ENCODE measurements around the gene UBTD2. TPM values are rescaled to one million over a fixed set of nuclear protein-coding genes. Genes with fewer than 3 reads are reported as not detected.
A peak's percentile ranks its signal among the peaks of the same experiment; 100 is the strongest.

The UBTD2 gene
- total and polyA plus RNA-seq, 2 donors (not counting 1 experiment from before 2014, with no cell fraction given): 24.9 to 29.8 TPM

- Histone ChIP-seq H3K4me2 (ENCODE audit: extremely low read depth, insufficient read depth, low read length) (no peak overlapping the region), H3K4me3 (replicated peaks in 1 of 4; ENCODE audit: control extremely low read depth in 1 of 4, insufficient read depth in 1 of 4, low read depth in 3 of 4, low read length in 4 of 4) (no peak overlapping the region), H3K79me2 (ENCODE audit: control insufficient read depth, insufficient read depth, low read length) (peaks cover 74% of the 10 kb centered on the region), H3K27me3 (ENCODE audit: control insufficient read depth, insufficient read depth, low read length) (no peaks in the 10 kb centered on the region), H3K9ac (ENCODE audit: insufficient read depth, low read length) (no peak overlapping the region), H4K20me1 (ENCODE audit: control insufficient read depth, extremely low read depth, insufficient read depth, low read length) (no peaks in the 10 kb centered on the region), H2AFZ (ENCODE audit: low read length) (no peak overlapping the region), H3K36me3 (ENCODE audit: control insufficient read depth, insufficient read depth, low read length) (no peaks in the 10 kb centered on the region), H3K27ac (ENCODE audit: insufficient read depth, low read length) (no peak overlapping the region), H3K4me1 (ENCODE audit: control insufficient read depth, extremely low read depth, insufficient read depth, low read length) (no peaks in the 10 kb centered on the region), H3K9me3 (ENCODE audit: control insufficient read depth, insufficient read depth, low read depth, low read length) (no peaks in the 10 kb centered on the region)
- no peak for TF ChIP-seq CTCF (conservative IDR thresholded peaks at IDR 0.05 in 1 of 2, IDR thresholded peaks at IDR 0.05 in 1 of 2; ENCODE audit: low read depth in 1 of 2, low read length in 2 of 2)
- TF ChIP-seq EZH2 (IDR thresholded peaks at IDR 0.05; ENCODE audit: low read length, missing control alignments): no peak
- DNase-seq (ENCODE audit: low read depth in 2 of 2): no peak
Measured at GRCh38 chr5:172274951-172275753, 8.4 kb downstream of the UBTD2 start.

GRCh38 chr5:172267943-172268342 is 15.6 kb downstream of the UBTD2 start:
- no peaks in the 10 kb centered on the region for H4K20me1 ChIP-seq (ENCODE audit: control insufficient read depth, extremely low read depth, insufficient read depth, low read length)
- TF ChIP-seq EZH2 (IDR thresholded peaks at IDR 0.05; ENCODE audit: low read length, missing control alignments) (no peak), CTCF (conservative IDR thresholded peaks at IDR 0.05 in 1 of 2, IDR thresholded peaks at IDR 0.05 in 1 of 2; ENCODE audit: low read depth in 1 of 2, low read length in 2 of 2) (no peak)
- peaks cover 53% of the 10 kb centered on the region for H3K79me2 ChIP-seq (ENCODE audit: control insufficient read depth, insufficient read depth, low read length)

GRCh38 chr5:172266676-172267092 is 16.9 kb downstream of the UBTD2 start:
- Histone ChIP-seq H3K9me3 (ENCODE audit: control insufficient read depth, insufficient read depth, low read depth, low read length) (no peaks in the 10 kb centered on the region), H3K79me2 (ENCODE audit: control insufficient read depth, insufficient read depth, low read length) (peaks cover 53% of the 10 kb centered on the region), H3K27ac (ENCODE audit: insufficient read depth, low read length) (no peak overlapping the region), H4K20me1 (ENCODE audit: control insufficient read depth, extremely low read depth, insufficient read depth, low read length) (no peaks in the 10 kb centered on the region), H3K9ac (ENCODE audit: insufficient read depth, low read length) (no peak overlapping the region), H3K4me3 (replicated peaks in 1 of 4; ENCODE audit: control extremely low read depth in 1 of 4, insufficient read depth in 1 of 4, low read depth in 3 of 4, low read length in 4 of 4) (no peak overlapping the region), H3K36me3 (ENCODE audit: control insufficient read depth, insufficient read depth, low read length) (no peaks in the 10 kb centered on the region), H2AFZ (ENCODE audit: low read length) (no peak overlapping the region), H3K4me2 (ENCODE audit: extremely low read depth, insufficient read depth, low read length) (peak overlapping the region; percentile 13), H3K27me3 (ENCODE audit: control insufficient read depth, insufficient read depth, low read length) (no peaks in the 10 kb centered on the region), H3K4me1 (ENCODE audit: control insufficient read depth, extremely low read depth, insufficient read depth, low read length) (peaks cover 2% of the 10 kb centered on the region)
- TF ChIP-seq EZH2 (IDR thresholded peaks at IDR 0.05; ENCODE audit: low read length, missing control alignments) (no peak), CTCF (conservative IDR thresholded peaks at IDR 0.05 in 1 of 2, IDR thresholded peaks at IDR 0.05 in 1 of 2; ENCODE audit: low read depth in 1 of 2, low read length in 2 of 2) (no peak)
- peak; percentile 27 to 60 for DNase-seq (ENCODE audit: low read depth in 2 of 2)

More at GRCh38 chr5:172267943-172268342, 15.6 kb downstream of the UBTD2 start:
- Histone ChIP-seq H3K36me3 (ENCODE audit: control insufficient read depth, insufficient read depth, low read length) (no peaks in the 10 kb centered on the region), H3K9ac (ENCODE audit: insufficient read depth, low read length) (no peak overlapping the region), H3K4me1 (ENCODE audit: control insufficient read depth, extremely low read depth, insufficient read depth, low read length) (peaks cover 2% of the 10 kb centered on the region), H3K9me3 (ENCODE audit: control insufficient read depth, insufficient read depth, low read depth, low read length) (no peaks in the 10 kb centered on the region), H3K27ac (ENCODE audit: insufficient read depth, low read length) (no peak overlapping the region), H3K27me3 (ENCODE audit: control insufficient read depth, insufficient read depth, low read length) (no peaks in the 10 kb centered on the region), H2AFZ (ENCODE audit: low read length) (no peak overlapping the region), H3K4me2 (ENCODE audit: extremely low read depth, insufficient read depth, low read length) (no peak overlapping the region), H3K4me3 (replicated peaks in 1 of 4; ENCODE audit: control extremely low read depth in 1 of 4, insufficient read depth in 1 of 4, low read depth in 3 of 4, low read length in 4 of 4) (no peak overlapping the region)
- no peak for DNase-seq (ENCODE audit: low read depth in 2 of 2)

Measured in fibroblast of lung (primary cell).